HL-60 (cell line): Measurements from ENCODE around the gene BTG1.
"Not testable (repeated sequence)": the region's sequence is repeated elsewhere in the genome, so short reads cannot be mapped to it uniquely, and the experiment has no call there.

ENCODE experiments used
- DNase-seq, 2 experiments: peaks; one replicate each; pipeline ENCODE4 v3.0.0-alpha.2; 2010 to 2020; ENCODE audit warnings: low read depth in 1 of 2, low spot score in 1 of 2
- H3K27ac ChIP-seq: fragments of 250-450 bp; sonication (Bioruptor Pico); replicated peaks from 2 replicates; pipeline ENCODE4 v1.5.1; 2020; ENCODE audit warnings: mild to moderate bottlenecking, moderate library complexity
- H3K27me3 ChIP-seq: fragments of 250-450 bp; sonication (Bioruptor Pico); 2 replicates; pipeline ENCODE4 v1.5.1; 2021; ENCODE audit warnings: mild to moderate bottlenecking, moderate library complexity; ENCODE audit not compliant: insufficient read depth, poor library complexity, severe bottlenecking
- H3K4me3 ChIP-seq: replicated peaks from 2 replicates; pipeline ENCODE4 v1.5.1; 2011; ENCODE audit warnings: mild to moderate bottlenecking, control low read depth, low read length; ENCODE audit not compliant: insufficient read depth
- CTCF ChIP-seq: IDR thresholded peaks from one replicate; pipeline ENCODE4 v1.5.1; 2011; ENCODE audit warnings: low read length, control low read depth, inconsistent platforms; ENCODE audit not compliant: insufficient read depth
- GABPA ChIP-seq: IDR thresholded peaks from 2 replicates; pipeline ENCODE4 v1.6.1; 2012; ENCODE audit warnings: low read depth
- POLR2AphosphoS5 ChIP-seq: IDR thresholded peaks from 2 replicates; pipeline ENCODE4 v1.6.1; 2012; ENCODE audit warnings: low read depth
- REST ChIP-seq: IDR thresholded peaks from 2 replicates; pipeline ENCODE4 v1.6.1; 2012; ENCODE audit warnings: low read depth; ENCODE audit not compliant: insufficient replicate concordance
- SPI1 ChIP-seq: IDR thresholded peaks from 2 replicates; pipeline ENCODE4 v1.6.1; 2012; ENCODE audit warnings: low read depth, mild to moderate bottlenecking, borderline replicate concordance

The BTG1 gene

GRCh38 chr12:92098594-92099380 lies 46.9 kb downstream of the BTG1 start:
- TF ChIP-seq POLR2AphosphoS5, result no peak
- TF ChIP-seq REST, result no peak
- TF ChIP-seq SPI1, result no peak
- TF ChIP-seq GABPA, result no peak
- TF ChIP-seq CTCF, result no peak
- Histone ChIP-seq H3K27ac (no peak overlapping the region), H3K27me3 (no peaks in the 10 kb centered on the region), H3K4me3 (no peak overlapping the region)
- DNase-seq, result no peak

GRCh38 chr12:92096346-92097136 lies 49.1 kb downstream of the BTG1 start:
- DNase-seq, result no peak
- no peak for TF ChIP-seq CTCF
- TF ChIP-seq REST, result no peak
- TF ChIP-seq SPI1, result no peak
- TF ChIP-seq POLR2AphosphoS5, result no peak
- no peak for TF ChIP-seq GABPA
- no peaks in the 10 kb centered on the region for H3K27me3 ChIP-seq
- no peak overlapping the region for H3K4me3 ChIP-seq
- H3K27ac ChIP-seq, result no peak overlapping the region

GRCh38 chr12:92094751-92095161 lies 50.9 kb downstream of the BTG1 start:
- Histone ChIP-seq H3K27me3 (no peaks in the 10 kb centered on the region), H3K4me3 (no peak overlapping the region), H3K27ac (peak overlapping the region; percentile 25)
- TF ChIP-seq CTCF, result no peak
- no peak for TF ChIP-seq REST
- TF ChIP-seq POLR2AphosphoS5, result no peak
- no peak for TF ChIP-seq SPI1
- TF ChIP-seq GABPA, result no peak
- DNase-seq, result no peak

- DNase-seq, result peak in 1 of 2 experiments; percentile 38
- H3K27ac ChIP-seq, result peak overlapping the region; percentile 25
Measured at GRCh38 chr12:92094301-92094700, 51.3 kb downstream of the BTG1 start.

More at GRCh38 chr12:92094301-92094700, 51.3 kb downstream of the BTG1 start:
- H3K4me3 ChIP-seq, H3K27me3 ChIP-seq: not testable (repeated sequence)
